HG03469 (cell line): ENCODE results near the gene TCP11.

ENCODE experiments used
- ATAC-seq: cut with Tn5 transposase; IDR thresholded peaks from one replicate; pipeline ENCODE4 v1.9.1; 2021; ENCODE audit warnings: mild to moderate bottlenecking, moderate library complexity, moderate number of reproducible peaks; ENCODE audit not compliant: unreplicated experiment

The TCP11 gene

DNA sequence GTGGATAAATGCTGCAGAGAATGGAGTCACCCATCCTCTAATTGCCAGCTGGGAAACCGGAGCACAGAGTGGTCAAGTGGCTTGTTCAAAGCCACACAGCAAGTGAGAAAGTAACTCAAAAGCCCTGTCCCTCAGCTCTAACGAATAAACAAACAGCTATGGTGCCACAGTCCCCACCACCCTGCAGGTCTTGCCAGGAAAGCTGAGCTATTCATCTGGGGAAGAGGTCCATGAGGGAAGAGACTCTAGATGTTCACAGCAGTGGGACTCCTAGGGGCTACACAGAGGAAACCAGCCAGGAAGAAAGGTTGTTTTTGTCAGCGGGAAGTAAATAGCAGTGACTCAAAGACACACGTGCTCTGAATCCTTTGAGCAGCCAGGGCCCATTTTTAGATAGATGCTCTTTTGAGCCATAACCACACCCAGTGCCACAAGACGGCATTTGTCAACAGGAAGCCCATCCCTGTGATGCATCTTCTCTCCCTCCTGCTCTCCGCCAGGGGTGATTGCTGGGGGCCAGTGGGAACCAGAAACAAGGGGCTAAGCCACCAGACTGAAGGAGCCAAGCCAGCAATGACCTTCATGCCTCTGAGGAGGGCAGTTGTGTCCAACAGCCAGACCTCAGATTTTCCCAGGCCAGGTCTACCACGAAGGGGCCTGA lies 32.4 kb upstream of the TCP11 start:
- no peak for ATAC-seq

DNA sequence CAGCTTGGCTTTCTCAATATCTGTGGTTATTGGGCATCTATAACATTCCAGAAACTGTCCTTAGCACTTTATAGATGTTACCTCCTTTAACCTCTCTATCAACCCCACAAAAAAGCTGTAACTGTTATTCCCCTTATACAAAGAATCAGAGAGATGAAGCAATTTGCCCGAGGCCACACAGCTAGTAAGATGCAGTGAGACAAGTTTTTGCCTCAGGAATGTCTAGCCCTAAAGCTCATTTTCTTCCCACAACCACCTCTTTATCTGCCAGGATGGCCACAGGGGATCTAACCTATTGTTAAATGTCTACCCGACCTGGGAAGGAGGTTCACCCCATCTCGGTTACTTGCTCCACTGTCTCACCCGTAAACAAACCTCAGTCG lies 31.9 kb upstream of the TCP11 start:
- ATAC-seq = no peak

DNA sequence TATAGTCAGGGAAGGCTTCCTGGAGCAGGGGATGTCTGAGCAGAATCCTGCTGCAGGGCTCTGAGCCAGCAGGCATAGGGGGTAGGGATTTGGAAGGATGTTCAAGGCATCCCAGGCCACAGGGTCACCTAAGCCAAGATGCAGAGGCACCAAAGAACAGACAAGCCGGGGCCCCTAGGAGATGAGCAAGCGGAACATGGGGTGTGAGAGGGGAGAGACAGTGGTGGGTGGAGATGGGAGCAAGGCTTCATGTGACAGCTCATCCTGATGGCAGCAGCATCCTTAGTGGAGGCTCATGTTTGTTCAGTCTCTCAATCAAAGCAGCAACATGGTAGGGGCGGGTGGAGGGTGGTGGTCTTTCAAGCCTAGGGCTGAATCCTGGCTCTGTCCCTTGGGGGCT lies 29.8 kb upstream of the TCP11 start:
- ATAC-seq = no peak

DNA sequence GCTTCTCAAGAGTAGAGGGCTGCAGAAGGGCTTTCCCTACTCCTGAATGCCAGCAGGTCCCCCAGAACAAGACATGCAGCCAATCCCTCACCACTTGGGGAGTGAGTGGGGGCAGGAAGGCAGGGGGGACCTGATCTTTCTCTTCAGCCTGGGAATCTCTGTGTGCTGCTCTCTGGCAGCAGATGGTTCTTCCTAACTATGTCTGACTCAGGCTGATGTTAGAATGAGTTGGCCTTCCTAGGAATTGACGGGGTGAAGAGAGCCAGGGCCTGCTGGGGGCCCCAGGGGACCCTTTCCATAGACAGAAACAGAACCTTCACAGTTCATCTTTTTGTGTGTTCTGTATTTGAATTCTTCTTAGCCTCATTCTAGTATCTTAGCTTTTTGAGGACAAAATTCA lies 29.0 kb upstream of the TCP11 start:
- no peak for ATAC-seq

DNA sequence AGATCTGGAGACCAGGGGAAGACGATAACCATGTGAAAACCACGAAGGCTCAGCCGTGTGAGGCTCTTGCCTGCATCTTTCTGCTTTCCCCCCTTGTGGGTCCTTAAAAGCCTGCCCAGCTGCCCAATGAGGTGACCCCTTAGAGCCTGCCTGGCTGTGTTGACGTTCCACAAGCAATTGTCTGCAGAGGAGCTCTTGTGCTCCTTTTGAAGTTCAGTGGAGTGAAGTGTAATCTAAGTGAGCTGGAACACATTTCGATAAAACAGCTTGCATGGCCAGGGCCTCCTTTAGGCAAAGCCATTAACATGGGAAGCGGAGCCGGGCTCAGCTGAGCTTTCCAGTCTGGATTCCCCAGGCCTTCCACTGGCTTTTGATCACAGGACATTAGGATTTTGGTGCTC lies 27.3 kb upstream of the TCP11 start:
- ATAC-seq = no peak

DNA sequence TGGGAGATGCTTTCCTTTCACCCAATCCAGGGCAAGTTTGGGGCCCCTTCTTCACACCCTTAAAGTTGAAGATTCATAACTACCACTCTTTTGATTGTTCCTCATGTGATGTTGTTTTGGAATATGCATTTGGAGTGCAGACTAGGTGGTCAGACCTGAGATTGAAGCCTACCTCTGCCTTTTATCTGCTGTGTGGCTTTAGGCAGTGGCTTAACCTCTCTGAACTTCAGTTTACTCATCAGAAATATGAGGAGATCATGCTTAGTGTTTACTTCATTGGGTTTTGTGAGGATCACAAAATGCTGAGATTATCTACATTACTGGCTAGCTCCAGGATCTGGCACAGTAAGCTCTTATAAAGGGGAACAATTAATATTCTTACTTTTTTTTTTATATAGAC lies 26.4 kb upstream of the TCP11 start:
- no peak for ATAC-seq

DNA sequence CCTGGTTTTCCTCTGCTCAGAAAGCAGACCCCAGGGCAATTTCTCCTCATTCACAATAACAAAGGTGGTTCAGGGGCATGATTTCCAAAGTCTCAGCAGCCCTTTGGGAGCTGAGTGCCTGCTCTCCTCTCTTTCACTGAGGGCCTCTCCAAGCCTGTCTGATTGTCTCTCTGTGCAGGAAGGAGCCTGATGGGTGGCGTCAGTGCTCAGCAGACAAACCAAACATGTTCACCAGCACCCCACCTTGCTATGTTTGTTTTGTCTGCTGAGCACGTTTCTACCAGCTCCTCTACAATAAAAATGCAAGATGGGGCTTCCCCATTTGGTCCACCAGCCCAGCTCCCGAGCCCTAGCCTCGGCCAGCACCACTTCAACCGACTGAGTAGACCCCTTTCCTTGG lies 25.4 kb upstream of the TCP11 start:
- no peak for ATAC-seq

DNA sequence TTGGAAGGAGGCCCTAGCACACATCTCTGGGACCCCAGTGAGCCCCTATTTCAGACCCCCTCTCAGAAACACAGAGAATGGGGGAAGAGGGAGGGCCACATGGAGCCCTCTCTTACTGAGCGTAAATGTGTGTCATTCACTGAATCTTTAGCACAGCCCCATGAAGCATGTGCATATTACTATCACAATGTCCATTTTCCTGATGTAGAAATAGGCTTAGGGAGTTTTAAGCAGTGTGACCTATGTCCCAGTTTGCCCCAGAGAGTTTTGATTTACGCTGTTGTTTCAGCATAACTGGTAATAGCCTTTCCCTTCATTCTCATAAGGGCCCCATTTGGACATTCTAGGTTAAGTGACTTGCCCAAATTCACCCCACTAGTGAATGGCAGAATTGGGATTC lies 25.0 kb upstream of the TCP11 start:
- no peak for ATAC-seq

DNA sequence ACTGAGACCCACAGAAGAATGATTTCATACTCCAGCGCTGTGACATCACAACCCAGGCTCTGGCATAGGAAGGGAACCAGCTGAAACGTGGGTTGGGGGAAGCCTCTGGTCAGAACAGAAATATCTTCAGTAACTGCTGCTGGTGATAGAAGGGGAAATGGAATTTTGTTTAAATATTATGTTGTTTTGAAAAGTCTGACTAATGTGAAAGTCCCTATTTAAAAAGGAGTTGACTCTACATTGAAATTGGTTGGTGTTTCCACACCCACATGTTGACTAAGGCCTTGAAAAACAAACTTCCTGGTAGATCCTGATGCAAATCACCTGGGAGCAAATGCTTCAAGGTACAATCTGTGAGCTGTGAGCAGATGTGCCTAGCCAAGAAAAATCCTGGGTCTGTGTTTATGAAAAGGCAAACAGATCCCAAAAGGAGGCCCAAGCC lies 24.5 kb upstream of the TCP11 start:
- no peak for ATAC-seq

DNA sequence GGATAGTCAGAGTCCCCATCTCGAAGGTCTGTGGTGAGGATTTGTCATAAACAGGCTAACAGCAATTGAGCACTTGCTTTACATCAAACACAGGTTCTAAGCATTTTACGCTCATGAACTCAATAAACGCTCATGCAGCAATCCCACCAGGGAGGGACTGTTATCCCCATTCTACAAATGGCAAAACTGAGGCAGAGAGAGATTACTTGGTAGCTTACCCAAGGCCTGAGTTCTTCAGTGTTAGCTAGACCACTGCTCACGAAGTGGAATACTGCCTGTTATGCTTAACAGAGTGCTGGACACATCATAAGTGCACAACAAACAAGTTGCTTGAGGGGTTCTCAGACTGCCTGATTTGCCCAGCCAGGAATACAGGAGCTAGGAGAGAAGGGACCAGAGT lies 23.7 kb upstream of the TCP11 start:
- no peak for ATAC-seq

DNA sequence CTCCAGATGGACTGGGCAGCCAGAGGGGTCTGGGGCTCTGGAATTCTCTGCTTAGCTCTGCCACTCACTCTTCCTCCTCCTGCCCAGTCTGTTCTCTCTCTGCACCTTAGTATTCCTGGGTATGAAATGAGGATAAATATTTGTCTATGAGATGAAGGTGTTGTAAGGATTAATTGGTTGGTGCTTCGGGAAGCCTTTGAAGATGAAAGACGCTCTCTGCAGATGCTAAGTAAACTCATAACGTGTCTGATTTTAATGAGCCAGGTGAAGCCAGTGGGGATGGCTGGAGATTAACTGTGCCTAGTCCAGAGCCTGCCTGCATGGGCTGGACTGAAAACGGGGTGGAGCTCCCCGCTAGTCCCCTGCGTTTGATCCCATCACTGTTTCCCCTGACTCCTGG lies 23.1 kb upstream of the TCP11 start:
- no peak for ATAC-seq

DNA sequence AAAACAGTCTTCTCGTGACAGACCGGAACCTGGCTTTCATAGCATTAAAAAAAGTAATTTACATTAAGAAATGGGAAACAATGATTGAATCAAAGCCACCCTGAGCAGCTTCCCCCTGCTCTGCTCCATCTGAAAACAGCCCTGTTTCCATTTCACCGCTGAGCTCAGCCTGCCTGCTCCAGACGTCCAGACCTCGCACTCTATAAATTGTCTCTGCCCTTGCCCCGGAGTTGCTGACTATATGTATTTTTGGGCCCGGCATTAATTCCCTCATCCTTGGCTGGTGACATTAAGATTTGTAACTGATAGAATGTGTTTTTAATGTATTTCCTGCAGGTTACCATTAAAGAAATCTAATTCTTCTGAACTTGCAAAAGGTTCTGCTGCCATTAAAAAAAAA lies 22.7 kb upstream of the TCP11 start:
- ATAC-seq = no peak

DNA sequence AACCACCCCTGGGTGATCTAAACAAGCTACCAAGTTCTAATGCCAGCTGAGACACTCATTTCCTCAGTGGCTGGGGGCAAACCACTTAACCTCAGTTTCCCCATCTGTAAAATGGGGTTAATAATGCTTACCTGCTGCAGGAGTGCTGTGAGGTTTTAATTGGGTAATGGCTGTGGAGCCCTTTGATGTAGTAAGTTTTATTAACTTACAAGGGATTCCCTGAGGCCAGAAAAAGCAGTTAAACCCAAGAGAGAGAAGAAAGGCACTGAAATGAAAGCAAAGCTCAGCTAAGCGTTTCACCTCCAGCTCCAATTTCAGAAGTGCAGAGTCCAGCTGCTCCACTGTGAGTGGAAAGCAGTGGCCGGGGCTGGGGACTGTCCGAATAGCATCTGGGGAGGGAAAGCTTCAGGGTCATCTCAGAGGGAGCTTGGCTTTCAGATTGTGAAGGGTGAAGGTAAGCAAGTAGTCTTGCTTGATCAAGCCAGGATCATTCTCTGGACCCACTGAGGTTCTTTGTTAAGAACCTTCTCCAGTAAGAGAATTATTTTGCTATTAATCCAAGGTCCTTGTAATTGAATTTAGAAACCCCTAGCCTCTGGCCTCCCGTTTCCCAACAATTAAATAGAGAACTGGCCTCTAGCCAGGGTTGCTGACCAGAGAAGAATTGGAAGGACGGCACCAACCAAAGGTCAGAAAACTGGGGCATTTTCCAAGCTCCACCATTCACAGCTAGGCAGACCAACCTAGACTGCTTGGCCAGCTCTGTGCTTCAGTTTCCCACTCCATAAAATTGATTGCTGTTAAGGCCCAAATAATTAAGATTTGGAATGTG lies 20.9 kb upstream of the TCP11 start:
- ATAC-seq = no peak

DNA sequence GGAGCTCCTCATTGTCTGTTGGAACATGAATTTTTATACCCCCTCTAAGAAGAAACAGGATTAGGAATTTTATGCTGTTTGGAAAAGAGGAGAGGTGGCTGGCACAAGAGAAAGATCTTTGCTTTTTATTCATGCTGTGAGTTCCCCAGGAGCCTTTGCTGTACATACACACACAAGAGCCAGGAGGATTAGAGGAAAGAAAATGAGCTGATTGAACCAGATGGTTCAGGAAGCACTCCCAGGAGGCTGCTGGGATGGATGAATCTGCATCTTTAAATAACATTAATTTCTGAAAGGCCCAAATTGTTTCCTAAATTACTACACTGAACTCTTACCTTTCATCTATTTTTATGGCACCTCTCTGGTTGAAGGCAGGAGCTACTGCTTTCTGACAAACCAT lies 20.1 kb upstream of the TCP11 start:
- ATAC-seq = no peak

DNA sequence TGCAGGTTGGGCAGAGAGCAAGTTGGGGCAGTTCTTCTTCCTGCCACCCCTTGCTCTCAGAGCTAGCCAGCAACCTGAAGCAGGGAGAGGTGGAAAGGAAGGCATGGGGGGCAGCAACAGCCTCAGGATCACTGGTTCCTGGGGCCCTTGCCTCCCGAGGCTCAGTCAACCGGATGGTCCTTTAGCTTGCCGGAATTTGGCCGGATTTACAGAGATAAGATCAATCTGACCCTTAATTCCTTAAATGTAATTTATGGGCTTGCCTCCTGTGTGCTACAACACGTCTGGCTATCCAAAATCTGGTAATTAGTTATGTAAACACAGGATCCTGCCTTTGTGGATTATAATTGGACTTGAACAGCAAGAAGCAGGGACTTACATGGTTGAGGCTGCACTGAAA lies 19.5 kb upstream of the TCP11 start:
- no peak for ATAC-seq

DNA sequence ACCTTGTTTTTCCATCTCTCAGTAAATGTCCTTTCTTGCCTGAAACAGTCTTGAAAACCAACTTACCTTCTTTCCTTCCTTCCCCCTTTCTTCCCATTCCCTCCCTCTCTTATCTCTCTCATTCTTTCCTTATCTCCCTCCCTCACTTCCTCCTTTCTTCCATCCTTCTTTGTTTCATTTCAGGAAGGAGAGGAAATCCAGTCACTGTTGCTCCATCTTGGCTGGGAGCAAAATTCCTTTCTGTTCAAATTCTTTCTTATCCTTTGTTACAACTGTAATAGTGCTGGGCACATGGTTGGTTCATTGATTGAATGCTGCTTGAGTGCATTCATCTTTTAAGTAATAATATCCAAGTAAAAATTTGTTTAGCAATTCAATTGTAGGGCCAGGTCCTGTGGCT lies 17.4 kb upstream of the TCP11 start:
- no peak for ATAC-seq

DNA sequence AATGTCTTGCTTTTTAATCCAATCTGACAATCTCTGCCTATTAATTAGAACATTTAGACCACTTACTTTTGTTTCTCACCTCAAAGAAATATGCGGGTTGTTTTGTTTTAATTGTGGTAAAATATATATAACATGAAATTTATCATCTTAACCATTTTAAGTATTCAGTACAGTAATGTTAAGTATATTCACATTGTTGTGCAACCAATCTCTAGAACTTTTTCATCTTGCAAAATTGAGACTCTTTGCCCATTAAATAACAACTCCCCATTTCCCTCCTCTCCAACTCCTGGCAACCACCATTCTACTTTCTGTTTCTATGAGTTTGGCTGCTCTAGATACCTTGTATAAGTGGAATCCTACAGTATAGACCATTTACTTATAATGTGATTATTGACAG lies 13.8 kb upstream of the TCP11 start:
- ATAC-seq = no peak

DNA sequence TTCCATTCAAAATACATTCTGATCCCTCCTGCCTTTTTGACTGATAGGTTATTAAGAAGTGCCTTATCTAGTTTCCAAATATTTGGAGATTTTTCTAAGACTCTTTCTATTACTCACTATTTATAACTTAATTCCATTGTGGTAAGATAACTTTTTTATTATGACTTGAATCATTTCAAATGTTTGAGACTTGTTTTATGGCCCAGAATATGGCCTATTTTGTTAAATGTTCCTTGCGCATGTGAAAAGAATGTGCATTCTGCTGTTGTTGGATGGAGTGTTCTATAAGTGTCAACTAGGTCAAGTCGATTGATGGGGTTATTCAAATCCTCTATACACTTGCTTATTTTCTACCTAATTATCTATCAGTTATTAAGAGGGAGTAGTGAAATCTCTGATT lies 13.1 kb upstream of the TCP11 start:
- ATAC-seq = no peak

DNA sequence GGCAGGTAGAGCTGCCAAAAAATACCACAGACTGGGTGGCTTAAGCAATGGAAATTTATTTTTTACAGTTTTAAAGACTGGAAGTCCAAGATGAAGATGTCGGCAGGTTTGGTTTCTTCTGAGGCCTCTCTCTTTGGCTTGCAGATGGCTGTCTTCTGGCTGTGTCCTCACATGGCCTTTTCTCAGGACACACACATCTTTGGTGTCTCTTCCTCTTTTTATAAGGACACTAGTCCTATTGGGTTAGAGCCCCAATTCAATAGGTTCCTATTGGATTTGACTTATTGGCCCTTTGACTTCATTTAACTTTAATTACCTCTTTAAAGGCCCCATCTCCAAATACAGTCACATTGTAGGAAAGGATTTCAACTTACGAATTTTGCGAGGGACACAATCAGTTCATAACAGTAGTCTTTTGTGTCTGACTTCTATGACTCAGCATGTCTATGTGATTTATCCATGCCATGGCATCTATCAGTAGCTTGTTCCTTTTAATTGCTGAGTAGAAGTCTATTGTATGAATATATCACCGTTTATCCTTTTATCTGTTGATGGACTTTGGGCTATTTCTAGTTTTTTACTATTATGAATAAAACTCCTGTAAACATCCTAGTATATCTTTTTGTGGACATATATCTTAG lies 11.0 kb upstream of the TCP11 start:
- ATAC-seq = no peak

DNA sequence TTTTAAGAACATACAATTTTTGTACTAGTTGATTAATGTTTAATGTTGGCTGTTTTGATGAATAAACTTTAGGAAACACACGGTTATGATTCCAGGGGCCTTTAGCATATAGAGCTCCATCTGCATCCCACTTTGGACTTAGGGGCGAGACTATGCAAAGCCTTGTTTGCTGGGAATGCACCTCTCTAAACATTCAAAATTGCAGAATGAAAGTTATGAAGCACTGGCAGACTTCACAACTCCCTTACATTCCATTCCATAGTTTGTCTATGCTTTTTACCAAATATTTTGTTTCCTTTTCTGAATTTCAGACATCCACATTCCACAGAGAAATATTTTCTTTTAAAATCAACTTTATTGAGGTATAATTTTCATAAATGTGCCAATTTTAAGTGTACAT lies 10.3 kb upstream of the TCP11 start:
- ATAC-seq = no peak

DNA sequence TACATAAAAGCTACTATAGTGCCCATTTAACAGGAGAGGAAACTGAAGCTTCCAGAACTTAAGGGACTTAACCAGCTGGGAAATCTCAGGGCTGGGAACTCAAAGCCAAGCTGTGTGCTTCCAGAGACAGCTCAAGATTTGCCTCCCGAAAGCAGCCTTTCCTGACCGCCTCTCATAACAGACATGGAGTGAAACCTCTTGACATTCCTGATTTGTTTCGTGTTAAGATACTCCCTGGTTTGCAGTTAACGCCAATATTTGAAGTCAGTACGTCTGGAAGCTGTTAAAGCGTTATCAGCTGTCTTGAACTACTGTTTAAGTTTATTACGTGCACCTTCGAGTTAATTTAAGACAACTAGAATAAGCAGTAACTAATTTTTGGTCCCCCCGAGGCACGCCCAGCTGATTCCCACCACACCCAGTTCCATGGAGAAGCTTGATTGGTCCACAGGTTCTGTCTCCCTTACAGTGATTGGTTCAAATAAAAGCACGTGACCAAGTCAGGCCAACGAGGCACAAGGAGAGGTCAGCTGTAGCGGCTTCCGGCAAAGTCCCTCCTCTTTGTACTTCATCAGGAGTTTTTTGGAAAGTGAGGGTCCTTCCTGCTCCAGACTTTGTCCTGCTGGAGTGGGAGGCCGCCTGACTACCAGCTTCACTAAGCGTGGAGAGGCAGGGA lies 8.9 kb upstream of the TCP11 start:
- ATAC-seq = no peak
